ENCODE results near the gene NBPF3. TPM values are rescaled to one million over a fixed set of nuclear protein-coding genes. Genes with fewer than 3 reads are reported as not detected.

The NBPF3 gene
- total and polyA plus RNA-seq, 4 donors = 9.7 to 16.1 (median 10.6) TPM

GRCh38 chr1:21490774-21491487, 51.0 kb downstream of the NBPF3 start:
- Histone ChIP-seq H3K4me3 (ENCODE audit: low read depth, low read length) (no peak overlapping the region), H3K27ac (ENCODE audit: low read depth, low read length) (no peak overlapping the region), H3K9me3 (ENCODE audit: control insufficient read depth, insufficient read depth, low read length) (no peaks in the 10 kb centered on the region), H3K27me3 (ENCODE audit: control insufficient read depth, insufficient read depth, low read length) (no peaks in the 10 kb centered on the region), H3K36me3 (ENCODE audit: control insufficient read depth, insufficient read depth, low read length) (no peaks in the 10 kb centered on the region), H3K4me1 (ENCODE audit: control insufficient read depth, insufficient read depth, low read length) (peaks cover 3% of the 10 kb centered on the region)
- no peak for DNase-seq (ENCODE audit: low read depth in 4 of 6, low spot score in 6 of 6)
- WGBS (ENCODE audit: insufficient coverage) = 85% methylated on average over 10 of the region's 11 CpGs

GRCh38 chr1:21491488-21492355, 51.8 kb downstream of the NBPF3 start:
- H3K36me3 ChIP-seq (ENCODE audit: control insufficient read depth, insufficient read depth, low read length) = no peaks in the 10 kb centered on the region
- no peaks in the 10 kb centered on the region for H3K9me3 ChIP-seq (ENCODE audit: control insufficient read depth, insufficient read depth, low read length)
- H3K27me3 ChIP-seq (ENCODE audit: control insufficient read depth, insufficient read depth, low read length) = no peaks in the 10 kb centered on the region
- DNase-seq (ENCODE audit: low read depth in 4 of 6, low spot score in 6 of 6) = peak in 2 of 6 donors; percentile 65 to 71
- 75% methylated on average over 2 of the region's 8 CpGs for WGBS (ENCODE audit: insufficient coverage)
- H3K27ac ChIP-seq (ENCODE audit: low read depth, low read length) = no peak overlapping the region
- no peak overlapping the region for H3K4me3 ChIP-seq (ENCODE audit: low read depth, low read length)
- peaks cover 3% of the 10 kb centered on the region for H3K4me1 ChIP-seq (ENCODE audit: control insufficient read depth, insufficient read depth, low read length)

- WGBS (ENCODE audit: insufficient coverage) = 17% methylated on average over 1 of the region's 4 CpGs
- Histone ChIP-seq H3K4me3 (ENCODE audit: low read depth, low read length) (no peak overlapping the region), H3K9me3 (ENCODE audit: control insufficient read depth, insufficient read depth, low read length) (no peaks in the 10 kb centered on the region), H3K27me3 (ENCODE audit: control insufficient read depth, insufficient read depth, low read length) (no peaks in the 10 kb centered on the region), H3K4me1 (ENCODE audit: control insufficient read depth, insufficient read depth, low read length) (peaks cover 3% of the 10 kb centered on the region), H3K36me3 (ENCODE audit: control insufficient read depth, insufficient read depth, low read length) (no peaks in the 10 kb centered on the region), H3K27ac (ENCODE audit: low read depth, low read length) (no peak overlapping the region)
- no peak for DNase-seq (ENCODE audit: low read depth in 4 of 6, low spot score in 6 of 6)
Measured at GRCh38 chr1:21492356-21492625, 52.4 kb downstream of the NBPF3 start.

GRCh38 chr1:21494196-21494595, 54.3 kb downstream of the NBPF3 start:
- H3K36me3 ChIP-seq (ENCODE audit: control insufficient read depth, insufficient read depth, low read length) = no peaks in the 10 kb centered on the region
- H3K9me3 ChIP-seq (ENCODE audit: control insufficient read depth, insufficient read depth, low read length) = no peaks in the 10 kb centered on the region
- DNase-seq (ENCODE audit: low read depth in 4 of 6, low spot score in 6 of 6) = no peak
- no peaks in the 10 kb centered on the region for H3K27me3 ChIP-seq (ENCODE audit: control insufficient read depth, insufficient read depth, low read length)
- peaks cover 3% of the 10 kb centered on the region for H3K4me1 ChIP-seq (ENCODE audit: control insufficient read depth, insufficient read depth, low read length)
- WGBS (ENCODE audit: insufficient coverage) = 79% methylated on average over 5 of the region's 6 CpGs
- H3K4me3 ChIP-seq (ENCODE audit: low read depth, low read length) = no peak overlapping the region
- no peak overlapping the region for H3K27ac ChIP-seq (ENCODE audit: low read depth, low read length)

- no peak overlapping the region for H3K4me3 ChIP-seq (ENCODE audit: low read depth, low read length)
- peaks cover 3% of the 10 kb centered on the region for H3K4me1 ChIP-seq (ENCODE audit: control insufficient read depth, insufficient read depth, low read length)
- no peaks in the 10 kb centered on the region for H3K9me3 ChIP-seq (ENCODE audit: control insufficient read depth, insufficient read depth, low read length)
- DNase-seq (ENCODE audit: low read depth in 4 of 6, low spot score in 6 of 6) = no peak
- no peaks in the 10 kb centered on the region for H3K27me3 ChIP-seq (ENCODE audit: control insufficient read depth, insufficient read depth, low read length)
- no peak overlapping the region for H3K27ac ChIP-seq (ENCODE audit: low read depth, low read length)
- WGBS (ENCODE audit: insufficient coverage) = 96% methylated on average over 4 of the region's 7 CpGs
- H3K36me3 ChIP-seq (ENCODE audit: control insufficient read depth, insufficient read depth, low read length) = no peaks in the 10 kb centered on the region
Measured at GRCh38 chr1:21495225-21495820, 55.4 kb downstream of the NBPF3 start.

DNA sequence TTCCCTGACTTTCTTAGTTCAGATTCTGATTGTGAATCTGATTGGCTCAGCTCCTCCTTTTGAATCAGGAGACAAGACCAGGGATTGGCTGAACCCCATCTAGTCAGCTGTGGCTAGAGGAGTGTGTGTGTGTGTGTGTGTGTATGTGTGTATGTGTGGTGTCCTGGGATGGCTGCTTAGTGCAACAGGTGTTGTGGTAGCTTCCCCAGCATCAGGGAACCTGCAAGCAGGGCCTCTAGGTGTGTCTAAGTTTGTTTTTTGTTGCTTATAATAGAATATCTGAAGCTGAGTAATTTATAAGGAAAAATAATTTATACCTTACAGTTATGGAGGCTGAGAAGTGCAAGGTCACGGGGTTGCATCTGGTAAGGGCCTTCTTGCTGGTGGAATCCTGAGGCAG, 56.1 kb downstream of the NBPF3 start:
- WGBS (ENCODE audit: insufficient coverage) = 100% methylated on average over 1 of the region's 1 CpG
- DNase-seq (ENCODE audit: low read depth in 4 of 6, low spot score in 6 of 6) = no peak
- no peak overlapping the region for H3K4me3 ChIP-seq (ENCODE audit: low read depth, low read length)
- H3K27ac ChIP-seq (ENCODE audit: low read depth, low read length) = no peak overlapping the region
- H3K4me1 ChIP-seq (ENCODE audit: control insufficient read depth, insufficient read depth, low read length) = peaks cover 3% of the 10 kb centered on the region
- H3K27me3 ChIP-seq (ENCODE audit: control insufficient read depth, insufficient read depth, low read length) = no peaks in the 10 kb centered on the region
- no peaks in the 10 kb centered on the region for H3K36me3 ChIP-seq (ENCODE audit: control insufficient read depth, insufficient read depth, low read length)
- H3K9me3 ChIP-seq (ENCODE audit: control insufficient read depth, insufficient read depth, low read length) = no peaks in the 10 kb centered on the region

- no peak overlapping the region for H3K27ac ChIP-seq (ENCODE audit: low read depth, low read length)
- WGBS (ENCODE audit: insufficient coverage) = 96% methylated on average over 2 of the region's 3 CpGs
- no peaks in the 10 kb centered on the region for H3K9me3 ChIP-seq (ENCODE audit: control insufficient read depth, insufficient read depth, low read length)
- no peaks in the 10 kb centered on the region for H3K36me3 ChIP-seq (ENCODE audit: control insufficient read depth, insufficient read depth, low read length)
- no peak overlapping the region for H3K4me3 ChIP-seq (ENCODE audit: low read depth, low read length)
- no peaks in the 10 kb centered on the region for H3K27me3 ChIP-seq (ENCODE audit: control insufficient read depth, insufficient read depth, low read length)
- peaks cover 3% of the 10 kb centered on the region for H3K4me1 ChIP-seq (ENCODE audit: control insufficient read depth, insufficient read depth, low read length)
- no peak for DNase-seq (ENCODE audit: low read depth in 4 of 6, low spot score in 6 of 6)
Measured at GRCh38 chr1:21496886-21497285, 56.9 kb downstream of the NBPF3 start.

- H3K4me3 ChIP-seq (ENCODE audit: low read depth, low read length) = no peak overlapping the region
- DNase-seq (ENCODE audit: low read depth in 4 of 6, low spot score in 6 of 6) = no peak
- no peaks in the 10 kb centered on the region for H3K4me1 ChIP-seq (ENCODE audit: control insufficient read depth, insufficient read depth, low read length)
- no peak overlapping the region for H3K27ac ChIP-seq (ENCODE audit: low read depth, low read length)
- 49% methylated on average over 2 of the region's 7 CpGs for WGBS (ENCODE audit: insufficient coverage)
- H3K36me3 ChIP-seq (ENCODE audit: control insufficient read depth, insufficient read depth, low read length) = no peaks in the 10 kb centered on the region
- H3K9me3 ChIP-seq (ENCODE audit: control insufficient read depth, insufficient read depth, low read length) = no peaks in the 10 kb centered on the region
- H3K27me3 ChIP-seq (ENCODE audit: control insufficient read depth, insufficient read depth, low read length) = no peaks in the 10 kb centered on the region
Measured at GRCh38 chr1:21497466-21498061, 57.6 kb downstream of the NBPF3 start.

GRCh38 chr1:21499283-21499950, 59.5 kb downstream of the NBPF3 start:
- H3K4me3 ChIP-seq (ENCODE audit: low read depth, low read length) = no peak overlapping the region
- DNase-seq (ENCODE audit: low read depth in 4 of 6, low spot score in 6 of 6) = no peak
- H3K27ac ChIP-seq (ENCODE audit: low read depth, low read length) = no peak overlapping the region
- no CpG with 5 or more reads among the region's 1 CpG for WGBS (ENCODE audit: insufficient coverage)
- no peaks in the 10 kb centered on the region for H3K9me3 ChIP-seq (ENCODE audit: control insufficient read depth, insufficient read depth, low read length)
- no peaks in the 10 kb centered on the region for H3K27me3 ChIP-seq (ENCODE audit: control insufficient read depth, insufficient read depth, low read length)
- H3K4me1 ChIP-seq (ENCODE audit: control insufficient read depth, insufficient read depth, low read length) = peaks cover 8% of the 10 kb centered on the region
- H3K36me3 ChIP-seq (ENCODE audit: control insufficient read depth, insufficient read depth, low read length) = no peaks in the 10 kb centered on the region

Measured in spinal cord (tissue), 10 donors.